Loucy (cell line): ENCODE measurements around the gene TSFM.

ENCODE experiments used
- EZH2phosphoT487 ChIP-seq: fragments of 200-600 bp; IDR thresholded peaks from 2 replicates; pipeline ENCODE4 v1.6.1; 2018; ENCODE audit warnings: antibody characterized with exemption, mild to moderate bottlenecking, moderate library complexity, borderline replicate concordance
- TF ChIP-seq, protein P1 (sequence below): fragments of 200-600 bp; sonication (generic); conservative IDR thresholded peaks from 2 replicates; pipeline ENCODE4 v1.5.1; 2014; ENCODE audit warnings: mild to moderate bottlenecking, antibody characterized with exemption, low read length

DNA sequence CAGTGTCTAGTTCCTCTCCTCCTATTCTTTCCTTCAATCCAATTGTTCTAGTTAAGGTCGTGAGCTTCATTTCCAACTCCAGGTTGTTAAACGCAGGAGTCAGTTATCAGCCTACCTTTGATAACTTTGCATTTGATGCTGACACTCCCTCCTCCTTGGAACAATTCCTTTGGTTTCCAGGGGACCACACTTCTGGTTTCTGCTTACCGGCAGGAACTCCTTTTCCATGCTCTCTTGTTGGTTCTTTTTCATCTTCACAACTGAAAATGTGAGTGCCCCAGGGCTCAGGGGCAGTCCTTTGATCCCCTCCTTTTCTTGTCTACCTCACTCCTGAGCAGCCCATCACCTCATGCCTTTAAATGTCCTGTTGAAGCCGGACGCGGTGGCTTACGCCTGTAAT lies 5.2 kb upstream of the TSFM start:
- TF ChIP-seq, protein P1, sequence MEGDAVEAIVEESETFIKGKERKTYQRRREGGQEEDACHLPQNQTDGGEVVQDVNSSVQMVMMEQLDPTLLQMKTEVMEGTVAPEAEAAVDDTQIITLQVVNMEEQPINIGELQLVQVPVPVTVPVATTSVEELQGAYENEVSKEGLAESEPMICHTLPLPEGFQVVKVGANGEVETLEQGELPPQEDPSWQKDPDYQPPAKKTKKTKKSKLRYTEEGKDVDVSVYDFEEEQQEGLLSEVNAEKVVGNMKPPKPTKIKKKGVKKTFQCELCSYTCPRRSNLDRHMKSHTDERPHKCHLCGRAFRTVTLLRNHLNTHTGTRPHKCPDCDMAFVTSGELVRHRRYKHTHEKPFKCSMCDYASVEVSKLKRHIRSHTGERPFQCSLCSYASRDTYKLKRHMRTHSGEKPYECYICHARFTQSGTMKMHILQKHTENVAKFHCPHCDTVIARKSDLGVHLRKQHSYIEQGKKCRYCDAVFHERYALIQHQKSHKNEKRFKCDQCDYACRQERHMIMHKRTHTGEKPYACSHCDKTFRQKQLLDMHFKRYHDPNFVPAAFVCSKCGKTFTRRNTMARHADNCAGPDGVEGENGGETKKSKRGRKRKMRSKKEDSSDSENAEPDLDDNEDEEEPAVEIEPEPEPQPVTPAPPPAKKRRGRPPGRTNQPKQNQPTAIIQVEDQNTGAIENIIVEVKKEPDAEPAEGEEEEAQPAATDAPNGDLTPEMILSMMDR: no peak
- TF ChIP-seq EZH2phosphoT487: no peak
